A549 treated with AZD9567 at 1 μM for 4 hours (cell line): ENCODE data around the gene CDKL2. TPM values are rescaled to one million over a fixed set of nuclear protein-coding genes. Genes with fewer than 3 reads are reported as not detected.

ENCODE experiments used
- total RNA-seq: library from RNA; stranded (reverse); fragments of 200-300 nt; extraction: Qiagen RNA extraction; gene quantifications from 5 replicates; pipeline ENCODE4 v1.2.3, GENCODE V29; 2022; ENCODE audit not compliant: insufficient read depth

The CDKL2 gene
- 0.49 to 2.1 TPM (median 0.70 TPM) in 5 replicates for total RNA-seq

DNA sequence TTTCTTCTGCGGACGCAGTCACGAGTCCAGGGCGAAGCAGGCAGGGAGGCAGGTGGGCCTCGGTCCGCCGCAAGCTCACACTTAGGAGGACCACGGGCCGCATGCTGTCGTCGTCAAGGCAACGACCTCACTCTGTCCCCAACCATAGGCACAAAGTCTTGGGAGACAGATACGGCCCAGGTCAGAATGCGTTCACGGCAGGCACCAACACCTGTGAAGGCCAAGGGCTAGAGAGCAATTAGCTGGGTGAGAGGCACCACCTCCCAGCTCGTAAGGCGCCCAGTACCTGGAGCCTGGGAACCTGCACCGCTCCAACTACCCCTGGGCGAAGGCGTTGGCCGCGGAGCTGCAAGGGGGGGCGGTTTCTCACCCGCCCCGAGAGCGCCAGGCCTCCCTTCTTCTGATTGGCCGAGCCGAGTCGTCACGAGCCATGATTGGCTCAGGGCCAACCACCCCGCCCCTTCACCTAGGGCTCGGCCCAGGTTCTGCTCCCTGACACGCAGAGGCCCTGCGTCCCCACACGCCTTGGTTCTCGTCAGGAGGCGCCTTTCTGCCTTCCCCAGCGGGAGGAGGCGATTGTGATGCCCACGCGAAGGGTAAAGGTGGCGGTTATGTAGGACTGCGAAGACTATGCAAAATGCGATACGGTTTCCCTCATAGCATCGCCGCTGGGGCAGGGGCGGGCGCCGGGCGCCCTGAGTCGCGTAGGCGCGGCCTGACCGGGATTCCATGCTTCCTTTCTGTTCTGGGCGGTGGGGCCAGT lies at the start of gene CDKL2:
Gene CDKL2 (minus strand): TSS at position 355 of the 763 bp plus-strand sequence. CDS start 4,540 bp downstream, outside the sequence.

DNA sequence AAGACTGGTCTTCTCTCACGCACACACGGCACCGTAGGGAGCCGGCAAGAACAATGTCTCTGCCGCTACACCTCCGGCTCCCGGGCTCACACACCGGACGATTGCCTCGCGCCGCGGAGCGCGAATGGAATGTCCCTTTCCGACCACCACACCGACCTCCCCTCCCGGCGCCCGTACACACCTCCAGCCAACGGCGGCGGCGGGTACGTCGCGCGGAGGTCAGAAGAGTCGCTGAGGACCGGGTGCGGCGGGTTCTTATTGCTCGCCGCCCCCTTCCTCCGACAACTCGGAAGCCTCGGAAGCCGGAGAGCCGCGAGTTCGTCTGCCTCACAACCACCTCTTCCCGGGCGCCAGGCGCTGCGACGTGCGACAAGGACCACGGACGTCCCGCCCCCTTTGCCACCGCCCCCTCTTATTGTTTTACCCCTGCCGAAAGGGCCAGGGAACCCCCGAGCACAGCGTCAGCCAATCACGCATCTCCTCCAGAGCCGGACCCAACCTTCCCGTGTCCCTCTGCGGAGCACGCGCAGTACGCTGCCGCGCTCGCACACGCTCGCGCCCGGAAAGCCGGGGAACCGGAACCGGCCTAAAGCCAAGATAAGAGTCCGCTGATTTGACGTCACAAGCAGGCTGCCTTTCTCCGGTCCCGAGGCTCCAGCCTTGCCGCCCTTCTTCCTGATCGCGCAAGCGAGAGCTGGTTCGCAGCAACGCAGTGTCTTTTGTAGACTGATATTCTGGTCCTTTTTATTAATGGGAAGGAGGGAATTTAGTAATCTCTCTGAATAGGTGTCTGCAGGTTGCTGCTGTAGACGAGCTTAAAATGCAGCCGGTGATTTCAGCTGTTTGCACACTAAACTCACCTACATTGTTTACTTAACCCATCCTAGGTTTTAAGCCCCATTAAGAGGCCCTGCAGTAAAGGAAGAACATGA lies 43.0 kb upstream of the CDKL2 start, which contains the start of gene G3BP2:
Gene G3BP2 (minus strand): TSS at position 385 of the 932 bp plus-strand sequence. CDS start 11,386 bp downstream, outside the sequence.

DNA sequence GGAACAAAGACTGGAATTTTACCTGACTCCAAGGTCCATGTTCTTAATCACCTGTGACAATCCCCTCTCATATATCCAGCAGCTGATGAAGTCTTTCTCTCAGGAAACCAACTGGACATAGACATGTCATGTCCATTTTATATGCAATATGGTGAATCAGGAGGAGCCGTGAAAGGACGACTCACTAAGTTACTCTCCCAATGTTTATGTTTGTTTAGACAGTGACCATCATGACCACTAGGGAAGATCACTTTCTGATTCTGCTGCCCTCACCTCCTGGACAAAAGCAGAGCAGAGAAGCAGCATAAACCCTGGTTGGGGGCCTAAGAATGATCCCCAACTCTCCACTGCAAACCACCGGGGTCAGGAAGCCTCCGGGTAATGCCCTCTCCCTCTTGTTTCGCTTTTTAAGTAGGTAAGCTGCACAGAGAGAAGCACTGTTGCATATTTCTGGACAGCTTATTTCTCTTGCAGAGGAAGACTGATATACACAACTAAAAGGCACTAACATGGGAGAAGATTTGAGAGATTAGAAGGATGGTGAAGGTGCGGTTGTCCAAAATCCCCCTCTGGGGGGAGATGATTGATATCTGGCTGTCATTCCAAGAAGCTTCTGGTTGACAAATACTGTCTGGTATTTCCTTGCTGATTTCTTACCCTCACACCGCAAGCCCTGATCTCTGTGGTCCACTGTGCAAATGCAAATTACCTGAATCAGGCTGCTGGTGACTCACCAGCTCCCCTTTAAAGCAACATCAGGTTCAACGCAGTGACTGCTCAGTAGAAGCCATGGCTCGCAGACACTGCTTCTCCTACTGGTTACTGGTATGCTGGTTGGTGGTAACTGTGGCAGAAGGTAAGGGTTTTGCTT lies 74.8 kb downstream of the CDKL2 start, which contains the start of gene ODAPH:
Gene ODAPH (plus strand): TSS at position 773 of the 871 bp plus-strand sequence. CDS start 17 bp downstream, at position 790.

Other genes with a start within 250 kb of the CDKL2 start
- 7.4 to 17.4 TPM (median 14.9 TPM) in 5 replicates for gene RCHY1, start 116.1 kb downstream of the CDKL2 start, total RNA-seq
- gene THAP6, start 116.1 kb downstream of the CDKL2 start, total RNA-seq: 5.0 to 7.6 TPM (median 6.4 TPM) in 5 replicates
- 0.12 to 0.17 TPM in 2 of 5 replicates, not detected in the others for gene ODAPH, start 74.5 kb downstream of the CDKL2 start, total RNA-seq
- 70.1 to 98.1 TPM (median 79.5 TPM) in 5 replicates for gene G3BP2, start 42.9 kb upstream of the CDKL2 start, total RNA-seq
- gene USO1, start 94.0 kb upstream of the CDKL2 start, total RNA-seq: 21.1 to 33.5 TPM (median 24.3 TPM) in 5 replicates